ENCODE measurements around the gene E2F1. TPM values are rescaled to one million over a fixed set of nuclear protein-coding genes. Genes with fewer than 3 reads are reported as not detected.

E2F1 gene
- total and polyA plus RNA-seq, 2 donors (not counting 1 experiment from before 2014, with no cell fraction given) = 2.4 to 2.7 TPM

GRCh38 chr20:33676652-33677645, 9.2 kb downstream of the E2F1 start:
- H3K9me3 Mint-ChIP-seq (ENCODE audit: insufficient read depth) = no peaks in the 10 kb centered on the region
- no peak overlapping the region for H2AFZ ChIP-seq (ENCODE audit: insufficient read depth, low read depth, low read length, poor library complexity, severe bottlenecking)
- POLR2A ChIA-PET = interaction anchor here (1.0 kb wide), 1 partner anchor 8 kb away, joined by 5 read pairs; no protein-coding TSS in a partner anchor
- intact Hi-C loops (cut with micrococcal nuclease) = no loop called here
- H3K27me3 ChIP-seq (replicated peaks in 1 of 4; ENCODE audit: control extremely low read depth in 1 of 4, control insufficient read depth in 3 of 4, insufficient read depth in 4 of 4, low read length in 3 of 4) = no peaks in the 10 kb centered on the region
- ATAC-seq (ENCODE audit: low read depth) (no peak), DNase-seq (no peak)
- H4K20me1 ChIP-seq (ENCODE audit: control insufficient read depth, insufficient read depth, low read length, poor library complexity, severe bottlenecking) = no peaks in the 10 kb centered on the region
- H3K79me2 ChIP-seq (ENCODE audit: control insufficient read depth, insufficient read depth, low read length) = peaks cover 3% of the 10 kb centered on the region
- H3K4me3 ChIP-seq (ENCODE audit: control extremely low read depth in 1 of 5, extremely low read depth in 1 of 5, insufficient read depth in 1 of 5, low read depth in 2 of 5, low read length in 4 of 5) = no peak overlapping the region
- H3K36me3 ChIP-seq (replicated peaks in 1 of 2; ENCODE audit: control extremely low read depth in 1 of 2, control insufficient read depth in 1 of 2, extremely low read depth in 1 of 2, insufficient read depth in 2 of 2, low read length in 1 of 2) = no peaks in the 10 kb centered on the region
- H3K4me2 ChIP-seq (replicated peaks; ENCODE audit: low read depth, low read length, poor library complexity, severe bottlenecking) = no peak overlapping the region
- no peaks in the 10 kb centered on the region for H3K9me3 ChIP-seq (ENCODE audit: control extremely low read depth in 1 of 3, control insufficient read depth in 2 of 3, insufficient read depth in 1 of 3, low read length in 2 of 3)
- no peak overlapping the region for H3K27ac Mint-ChIP-seq
- peaks cover 34 to 39% of the 10 kb centered on the region in 2 donors for H3K4me1 ChIP-seq (ENCODE audit: control insufficient read depth in 2 of 2, insufficient read depth in 2 of 2, low read length in 2 of 2)
- H3K27ac ChIP-seq (ENCODE audit: low read length in 2 of 2) = no peak overlapping the region
- no peak overlapping the region for H3K4me3 Mint-ChIP-seq
- H3K4me1 Mint-ChIP-seq = peaks cover 42% of the 10 kb centered on the region
- TF ChIP-seq EZH2 (IDR thresholded peaks at IDR 0.05; ENCODE audit: borderline replicate concordance, insufficient read depth, low read depth, low read length, poor library complexity, severe bottlenecking) = no peak
- TF ChIP-seq, protein P1, sequence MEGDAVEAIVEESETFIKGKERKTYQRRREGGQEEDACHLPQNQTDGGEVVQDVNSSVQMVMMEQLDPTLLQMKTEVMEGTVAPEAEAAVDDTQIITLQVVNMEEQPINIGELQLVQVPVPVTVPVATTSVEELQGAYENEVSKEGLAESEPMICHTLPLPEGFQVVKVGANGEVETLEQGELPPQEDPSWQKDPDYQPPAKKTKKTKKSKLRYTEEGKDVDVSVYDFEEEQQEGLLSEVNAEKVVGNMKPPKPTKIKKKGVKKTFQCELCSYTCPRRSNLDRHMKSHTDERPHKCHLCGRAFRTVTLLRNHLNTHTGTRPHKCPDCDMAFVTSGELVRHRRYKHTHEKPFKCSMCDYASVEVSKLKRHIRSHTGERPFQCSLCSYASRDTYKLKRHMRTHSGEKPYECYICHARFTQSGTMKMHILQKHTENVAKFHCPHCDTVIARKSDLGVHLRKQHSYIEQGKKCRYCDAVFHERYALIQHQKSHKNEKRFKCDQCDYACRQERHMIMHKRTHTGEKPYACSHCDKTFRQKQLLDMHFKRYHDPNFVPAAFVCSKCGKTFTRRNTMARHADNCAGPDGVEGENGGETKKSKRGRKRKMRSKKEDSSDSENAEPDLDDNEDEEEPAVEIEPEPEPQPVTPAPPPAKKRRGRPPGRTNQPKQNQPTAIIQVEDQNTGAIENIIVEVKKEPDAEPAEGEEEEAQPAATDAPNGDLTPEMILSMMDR (IDR thresholded peaks at IDR 0.05) = no peak
- H3K27me3 Mint-ChIP-seq = no peaks in the 10 kb centered on the region
- 98% methylated on average over 27 of the region's 31 CpGs for WGBS (ENCODE audit: insufficient coverage)
- CTCF ChIA-PET = interaction anchor here (1.7 kb wide), 1 partner anchor 8 kb away, joined by 5 read pairs; no protein-coding TSS in a partner anchor
- H3K9ac ChIP-seq (ENCODE audit: low read length) = no peak overlapping the region

DNA sequence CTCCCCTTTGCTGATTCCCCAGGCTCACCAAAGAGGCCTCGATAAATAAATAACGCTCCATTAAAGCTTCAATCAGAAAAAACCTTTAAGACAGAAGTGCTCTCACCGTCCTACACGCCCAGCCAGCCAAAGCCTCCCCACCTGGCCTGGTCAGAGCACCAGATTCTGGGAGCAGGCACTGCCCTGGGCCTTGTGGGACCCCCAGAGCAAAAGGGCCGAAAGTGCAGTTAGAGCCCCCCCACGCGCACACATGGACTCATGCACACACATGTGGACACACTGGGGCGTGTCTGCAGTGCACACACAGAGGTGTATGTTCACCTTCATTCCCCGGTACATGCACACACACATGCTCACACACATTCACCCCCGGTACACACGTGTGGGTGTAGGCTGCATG, 10.1 kb downstream of the E2F1 start:
- H3K27me3 Mint-ChIP-seq = no peaks in the 10 kb centered on the region
- 98% methylated on average over 7 of the region's 11 CpGs for WGBS (ENCODE audit: insufficient coverage)
- Histone ChIP-seq H3K27ac (ENCODE audit: low read length in 2 of 2) (no peak overlapping the region), H3K36me3 (replicated peaks in 1 of 2; ENCODE audit: control extremely low read depth in 1 of 2, control insufficient read depth in 1 of 2, extremely low read depth in 1 of 2, insufficient read depth in 2 of 2, low read length in 1 of 2) (no peaks in the 10 kb centered on the region), H2AFZ (ENCODE audit: insufficient read depth, low read depth, low read length, poor library complexity, severe bottlenecking) (no peak overlapping the region), H4K20me1 (ENCODE audit: control insufficient read depth, insufficient read depth, low read length, poor library complexity, severe bottlenecking) (no peaks in the 10 kb centered on the region), H3K4me2 (replicated peaks; ENCODE audit: low read depth, low read length, poor library complexity, severe bottlenecking) (no peak overlapping the region), H3K9ac (ENCODE audit: low read length) (no peak overlapping the region), H3K4me3 (ENCODE audit: control extremely low read depth in 1 of 5, extremely low read depth in 1 of 5, insufficient read depth in 1 of 5, low read depth in 2 of 5, low read length in 4 of 5) (no peak overlapping the region), H3K79me2 (ENCODE audit: control insufficient read depth, insufficient read depth, low read length) (peaks cover 3% of the 10 kb centered on the region), H3K4me1 (ENCODE audit: control insufficient read depth in 2 of 2, insufficient read depth in 2 of 2, low read length in 2 of 2) (peaks cover 34 to 39% of the 10 kb centered on the region in 2 donors), H3K27me3 (replicated peaks in 1 of 4; ENCODE audit: control extremely low read depth in 1 of 4, control insufficient read depth in 3 of 4, insufficient read depth in 4 of 4, low read length in 3 of 4) (no peaks in the 10 kb centered on the region), H3K9me3 (ENCODE audit: control extremely low read depth in 1 of 3, control insufficient read depth in 2 of 3, insufficient read depth in 1 of 3, low read length in 2 of 3) (no peaks in the 10 kb centered on the region)
- DNase-seq = no peak
- ATAC-seq (ENCODE audit: low read depth) = no peak
- TF ChIP-seq, protein P1 (IDR thresholded peaks at IDR 0.05) = no peak
- TF ChIP-seq EZH2 (IDR thresholded peaks at IDR 0.05; ENCODE audit: borderline replicate concordance, insufficient read depth, low read depth, low read length, poor library complexity, severe bottlenecking) = no peak
- CTCF ChIA-PET = interaction anchor here (1.7 kb wide), 1 partner anchor 8 kb away, joined by 5 read pairs; no protein-coding TSS in a partner anchor
- H3K27ac Mint-ChIP-seq = peak overlapping the region; percentile 32
- POLR2A ChIA-PET = interaction anchor here (0.6 to 1.0 kb wide), 2 partner anchors 9 to 190 kb away, joined by 4 to 5 read pairs; no protein-coding TSS in a partner anchor
- intact Hi-C loops (cut with micrococcal nuclease) = no loop called here
- no peaks in the 10 kb centered on the region for H3K9me3 Mint-ChIP-seq (ENCODE audit: insufficient read depth)
- H3K4me1 Mint-ChIP-seq = peaks cover 40% of the 10 kb centered on the region
- H3K4me3 Mint-ChIP-seq = peak overlapping the region; percentile 23

Data from B cell (primary cell).